SK-N-MC (cell line): ENCODE data around the gene BMPR1B.

ENCODE experiments used
- EZH2 ChIP-seq: fragments of 200-600 bp; sonication (generic); IDR thresholded peaks from one replicate; pipeline ENCODE4 v1.6.1; 2017; ENCODE audit warnings: antibody characterized with exemption
- POLR2AphosphoS5 ChIP-seq: IDR thresholded peaks from 2 replicates; pipeline ENCODE4 v1.6.1; 2012; ENCODE audit warnings: mild to moderate bottlenecking, low read depth, low read length, borderline replicate concordance

GRCh38 chr4:95122001-95122400, 364.2 kb downstream of the BMPR1B start:
- TF ChIP-seq POLR2AphosphoS5 (no peak), EZH2 (no peak)
